Hepatocyte (in vitro differentiated cells): Measurements from ENCODE around the gene ZNF439. TPM values are rescaled to one million over a fixed set of nuclear protein-coding genes. Genes with fewer than 3 reads are reported as not detected.
A peak's percentile ranks its signal among the peaks of the same experiment; 100 is the strongest.
"Not testable (repeated sequence)": the region's sequence is repeated elsewhere in the genome, so short reads cannot be mapped to it uniquely, and the experiment has no call there.

Experiments
- DNase-seq: peaks from one replicate; pipeline ENCODE4 v3.0.0-alpha.2; 2016; ENCODE audit warnings: low spot score
- H2AFZ ChIP-seq: fragments of 200-600 bp; sonication (generic); 2 replicates; pipeline ENCODE4 v1.6.0; 2016; ENCODE audit warnings: antibody characterized with exemption, mild to moderate bottlenecking
- H3K27ac ChIP-seq: fragments of 200-600 bp; sonication (generic); 2 replicates; pipeline ENCODE4 v1.5.1; 2016; ENCODE audit warnings: mild to moderate bottlenecking
- H3K27me3 ChIP-seq: fragments of 200-600 bp; sonication (generic); 2 replicates; pipeline ENCODE4 v1.6.1; 2016
- H3K36me3 ChIP-seq: fragments of 200-600 bp; sonication (generic); replicated peaks from 2 replicates; pipeline ENCODE4 v1.5.1; 2016; ENCODE audit warnings: low read depth; ENCODE audit not compliant: insufficient read depth
- H3K4me1 ChIP-seq: fragments of 200-600 bp; sonication (generic); 2 replicates; pipeline ENCODE4 v1.5.1; 2016; ENCODE audit warnings: mild to moderate bottlenecking, moderate library complexity; ENCODE audit not compliant: insufficient read depth
- H3K4me2 ChIP-seq: fragments of 200-600 bp; sonication (generic); 2 replicates; pipeline ENCODE4 v1.6.0; 2016
- H3K4me3 ChIP-seq: fragments of 200-600 bp; sonication (generic); 2 replicates; pipeline ENCODE4 v1.5.1; 2016; ENCODE audit warnings: mild to moderate bottlenecking
- H3K79me2 ChIP-seq: fragments of 200-600 bp; sonication (generic); 2 replicates; pipeline ENCODE4 v1.6.0; 2017; ENCODE audit warnings: mild to moderate bottlenecking
- H3K9me2 ChIP-seq: fragments of 200-600 bp; sonication (generic); replicated peaks from 2 replicates; pipeline ENCODE4 v1.6.0; 2017; ENCODE audit warnings: mild to moderate bottlenecking; ENCODE audit not compliant: insufficient read depth
- H3K9me3 ChIP-seq: fragments of 200-600 bp; sonication (generic); 2 replicates; pipeline ENCODE4 v1.5.1; 2016; ENCODE audit warnings: low read depth, mild to moderate bottlenecking
- H4K20me1 ChIP-seq: fragments of 200-600 bp; sonication (generic); 2 replicates; pipeline ENCODE4 v1.6.0; 2016; ENCODE audit warnings: mild to moderate bottlenecking; ENCODE audit not compliant: insufficient read depth, poor library complexity, severe bottlenecking
- CTCF ChIP-seq: fragments of 200-600 bp; sonication (generic); IDR thresholded peaks from 2 replicates; pipeline ENCODE4 v1.5.1; 2016; ENCODE audit warnings: antibody characterized with exemption, mild to moderate bottlenecking; ENCODE audit not compliant: poor library complexity
- EZH2 ChIP-seq: fragments of 200-600 bp; sonication (generic); IDR thresholded peaks from 2 replicates; pipeline ENCODE4 v1.6.1; 2016; ENCODE audit warnings: antibody characterized with exemption, mild to moderate bottlenecking, borderline replicate concordance
- EZH2phosphoT487 ChIP-seq: fragments of 200-600 bp; sonication (generic); IDR thresholded peaks from one replicate; pipeline ENCODE4 v1.6.1; 2018; ENCODE audit warnings: antibody characterized with exemption, mild to moderate bottlenecking, low read depth, moderate library complexity; ENCODE audit not compliant: unreplicated experiment, severe bottlenecking
- WGBS: methylation state at CpG from one replicate; pipeline ENCODE4 v1.1.6; 2016; ENCODE audit warnings: low lambda C conversion rate; ENCODE audit errors: missing lambda C conversion rate; 5-methylcytosine and 5-hydroxymethylcytosine counted together
- polyA plus RNA-seq: library from polyadenylated mRNA; unstranded; fragments of >200 nt; fragmentation: Nextera tagmentation; extraction: Ambion mirVana; gene quantifications from 2 replicates; pipeline ENCODE4 v1.2.1, GENCODE V29; 2016
- total RNA-seq: library from RNA; depleted of rRNA; stranded (reverse); fragments of >200 nt; gene quantifications from 2 replicates; pipeline ENCODE4 v1.2.3, GENCODE V29; 2014

ZNF439 gene
- total and polyA plus RNA-seq, 2 experiments from 2014 or later: 2.3 to 3.8 TPM

GRCh38 chr19:11814029-11814699 lies 34.4 kb upstream of the ZNF439 start, which contains the start of gene ZNF440:
TSS of gene ZNF440 (plus strand) at chr19:11814273. CDS start at chr19:11814448, 175 bp downstream.
- no peaks in the 10 kb centered on the region for H3K9me2 ChIP-seq
- peak within 1 kb of the TSS; percentile 89 for H2AFZ ChIP-seq
- H3K4me1 ChIP-seq: no peaks in the 10 kb centered on the region
- H3K27ac ChIP-seq: peak within 1 kb of the TSS; percentile 95
- peak within 1 kb of the TSS; percentile 79 for H3K4me2 ChIP-seq
- peaks cover 44% of the 10 kb centered on the region for H3K79me2 ChIP-seq
- peak within 1 kb of the TSS; percentile 71 for H3K4me3 ChIP-seq
- peaks cover 2% of the 10 kb centered on the region for H3K9me3 ChIP-seq
- under 1% methylated on average over 55 of the region's 55 CpGs for WGBS
- no peak for TF ChIP-seq EZH2phosphoT487
- no peak for TF ChIP-seq EZH2
- no peaks in the 10 kb centered on the region for H3K36me3 ChIP-seq
- no peaks in the 10 kb centered on the region for H3K27me3 ChIP-seq
- DNase-seq: peak; percentile 98
- H4K20me1 ChIP-seq: no peaks in the 10 kb centered on the region

- peaks cover 2% of the 10 kb centered on the region for H3K9me3 ChIP-seq
- peak overlapping the region; percentile 71 for H3K4me3 ChIP-seq
- H3K4me2 ChIP-seq: peak overlapping the region; percentile 79
- no peaks in the 10 kb centered on the region for H4K20me1 ChIP-seq
- no peaks in the 10 kb centered on the region for H3K9me2 ChIP-seq
- peak; percentile 50 for DNase-seq
- H2AFZ ChIP-seq: peak overlapping the region; percentile 89
- H3K4me1 ChIP-seq: no peaks in the 10 kb centered on the region
- WGBS: 17% methylated on average over 13 of the region's 13 CpGs
- H3K36me3 ChIP-seq: no peaks in the 10 kb centered on the region
- no peaks in the 10 kb centered on the region for H3K27me3 ChIP-seq
- peak overlapping the region; percentile 95 for H3K27ac ChIP-seq
- no peak for TF ChIP-seq EZH2phosphoT487
- no peak for TF ChIP-seq CTCF
- TF ChIP-seq EZH2: no peak
- H3K79me2 ChIP-seq: peaks cover 48% of the 10 kb centered on the region
Observed at GRCh38 chr19:11814700-11815035, 33.9 kb upstream of the ZNF439 start.

GRCh38 chr19:11821474-11822109 lies 26.9 kb upstream of the ZNF439 start:
- no peaks in the 10 kb centered on the region for H4K20me1 ChIP-seq
- no peaks in the 10 kb centered on the region for H3K4me1 ChIP-seq
- H3K9me2 ChIP-seq: no peaks in the 10 kb centered on the region
- H3K27ac ChIP-seq: no peak overlapping the region
- H3K27me3 ChIP-seq: no peaks in the 10 kb centered on the region
- peaks cover 54% of the 10 kb centered on the region for H3K79me2 ChIP-seq
- H3K4me3 ChIP-seq: no peak overlapping the region
- peaks cover 5% of the 10 kb centered on the region for H3K9me3 ChIP-seq
- no peak for TF ChIP-seq EZH2phosphoT487
- WGBS: 87% methylated on average over 5 of the region's 5 CpGs
- no peak for DNase-seq
- H3K4me2 ChIP-seq: no peak overlapping the region
- no peaks in the 10 kb centered on the region for H3K36me3 ChIP-seq
- H2AFZ ChIP-seq: no peak overlapping the region

- not testable (repeated sequence) for H3K27ac ChIP-seq, H3K9me2 ChIP-seq, H3K27me3 ChIP-seq, H2AFZ ChIP-seq, H3K4me3 ChIP-seq, DNase-seq, H4K20me1 ChIP-seq, H3K4me1 ChIP-seq, H3K4me2 ChIP-seq
- WGBS: 94% methylated on average over 7 of the region's 7 CpGs
- Histone ChIP-seq H3K9me3 (peaks cover 55% of the 10 kb centered on the region), H3K36me3 (peaks cover 22% of the 10 kb centered on the region), H3K79me2 (peaks cover 12% of the 10 kb centered on the region)
Observed at GRCh38 chr19:11828957-11829876, 19.3 kb upstream of the ZNF439 start.
